PC-3 (cell line): ENCODE data around the gene DLX5.

Experiments used
- EZH2 ChIP-seq: fragments of 300-600 bp; sonication (generic); IDR thresholded peaks from one replicate; pipeline ENCODE4 v1.6.1; 2017; ENCODE audit warnings: antibody characterized with exemption, mild to moderate bottlenecking, low read length; ENCODE audit not compliant: unreplicated experiment
- EZH2phosphoT487 ChIP-seq: fragments of 300-600 bp; sonication (generic); IDR thresholded peaks from 2 replicates; pipeline ENCODE4 v1.6.1; 2018; ENCODE audit warnings: mild to moderate bottlenecking, antibody characterized with exemption, low read length, borderline replicate concordance
- TF ChIP-seq, protein P1 (sequence below): fragments of 300-600 bp; sonication (generic); conservative IDR thresholded peaks from 2 replicates; pipeline ENCODE4 v1.5.1; 2017; ENCODE audit warnings: antibody characterized with exemption, low read depth, mild to moderate bottlenecking, low read length

DNA sequence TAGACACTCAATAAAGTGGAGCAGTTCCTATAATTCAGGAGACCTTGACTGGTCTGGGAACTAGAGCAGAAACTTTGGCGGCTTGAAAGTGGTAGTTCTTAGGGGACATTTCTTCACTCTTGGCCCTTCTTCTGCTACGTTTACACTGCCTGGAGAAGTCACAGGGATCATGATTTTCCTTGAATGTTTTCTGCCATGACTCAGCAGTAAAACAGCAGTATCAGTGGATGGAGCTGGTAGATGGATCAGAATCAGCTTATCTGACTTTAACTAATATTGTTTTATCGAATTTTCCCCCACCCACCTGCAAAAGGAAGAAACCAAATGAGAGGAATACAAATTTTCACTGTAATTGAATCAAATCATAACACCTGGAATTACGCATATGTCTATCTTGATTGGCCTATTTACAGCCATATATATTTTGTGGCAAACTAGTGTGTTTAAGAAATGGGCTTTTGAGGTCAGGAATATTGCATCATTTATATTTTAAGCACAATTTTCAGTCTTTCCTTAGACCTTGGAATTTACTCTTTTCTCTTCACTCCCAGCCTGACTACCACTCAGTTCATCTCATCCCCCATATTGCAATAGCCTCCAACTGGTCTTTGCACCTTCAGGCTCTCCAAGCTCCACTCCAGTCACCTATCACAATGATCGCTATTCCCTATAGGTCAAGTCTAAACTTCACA is 14.9 kb upstream of the DLX5 start:
- TF ChIP-seq EZH2: no peak
- TF ChIP-seq, protein P1, sequence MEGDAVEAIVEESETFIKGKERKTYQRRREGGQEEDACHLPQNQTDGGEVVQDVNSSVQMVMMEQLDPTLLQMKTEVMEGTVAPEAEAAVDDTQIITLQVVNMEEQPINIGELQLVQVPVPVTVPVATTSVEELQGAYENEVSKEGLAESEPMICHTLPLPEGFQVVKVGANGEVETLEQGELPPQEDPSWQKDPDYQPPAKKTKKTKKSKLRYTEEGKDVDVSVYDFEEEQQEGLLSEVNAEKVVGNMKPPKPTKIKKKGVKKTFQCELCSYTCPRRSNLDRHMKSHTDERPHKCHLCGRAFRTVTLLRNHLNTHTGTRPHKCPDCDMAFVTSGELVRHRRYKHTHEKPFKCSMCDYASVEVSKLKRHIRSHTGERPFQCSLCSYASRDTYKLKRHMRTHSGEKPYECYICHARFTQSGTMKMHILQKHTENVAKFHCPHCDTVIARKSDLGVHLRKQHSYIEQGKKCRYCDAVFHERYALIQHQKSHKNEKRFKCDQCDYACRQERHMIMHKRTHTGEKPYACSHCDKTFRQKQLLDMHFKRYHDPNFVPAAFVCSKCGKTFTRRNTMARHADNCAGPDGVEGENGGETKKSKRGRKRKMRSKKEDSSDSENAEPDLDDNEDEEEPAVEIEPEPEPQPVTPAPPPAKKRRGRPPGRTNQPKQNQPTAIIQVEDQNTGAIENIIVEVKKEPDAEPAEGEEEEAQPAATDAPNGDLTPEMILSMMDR: no peak
- no peak for TF ChIP-seq EZH2phosphoT487
